ENCODE results near the gene MEIS2.

Gene MEIS2

GRCh38 chr15:36965570-36966342, 134.6 kb downstream of the MEIS2 start:
- no peak overlapping the region for H3K4me3 Mint-ChIP-seq
- H3K4me1 Mint-ChIP-seq (ENCODE audit: low read depth): no peaks in the 10 kb centered on the region
- intact Hi-C loops (cut with micrococcal nuclease): no loop called here
- no peaks in the 10 kb centered on the region for H3K27me3 Mint-ChIP-seq
- peaks cover 7% of the 10 kb centered on the region for H3K9me3 Mint-ChIP-seq
- H3K36me3 Mint-ChIP-seq (ENCODE audit: low read depth): no peaks in the 10 kb centered on the region
- H3K27ac Mint-ChIP-seq: no peak overlapping the region

GRCh38 chr15:36964626-36965025, 135.7 kb downstream of the MEIS2 start:
- intact Hi-C loops (cut with micrococcal nuclease): no loop called here
- Mint-ChIP-seq H3K4me1 (ENCODE audit: low read depth) (no peaks in the 10 kb centered on the region), H3K27me3 (no peaks in the 10 kb centered on the region), H3K4me3 (no peak overlapping the region), H3K9me3 (peaks cover under 1% of the 10 kb centered on the region), H3K36me3 (ENCODE audit: low read depth) (no peaks in the 10 kb centered on the region), H3K27ac (no peak overlapping the region)

GRCh38 chr15:36961956-36962355, 138.4 kb downstream of the MEIS2 start:
- Mint-ChIP-seq H3K4me1 (ENCODE audit: low read depth) (no peaks in the 10 kb centered on the region), H3K4me3 (no peak overlapping the region), H3K9me3 (peaks cover 8% of the 10 kb centered on the region), H3K27ac (no peak overlapping the region), H3K36me3 (ENCODE audit: low read depth) (no peaks in the 10 kb centered on the region), H3K27me3 (no peaks in the 10 kb centered on the region)
- intact Hi-C loops (cut with micrococcal nuclease): no loop called here

GRCh38 chr15:36960947-36961227, 139.5 kb downstream of the MEIS2 start:
- Mint-ChIP-seq H3K4me3 (no peak overlapping the region), H3K36me3 (ENCODE audit: low read depth) (no peaks in the 10 kb centered on the region), H3K27me3 (no peaks in the 10 kb centered on the region), H3K9me3 (peaks cover 8% of the 10 kb centered on the region), H3K4me1 (ENCODE audit: low read depth) (no peaks in the 10 kb centered on the region), H3K27ac (no peak overlapping the region)
- intact Hi-C loops (cut with micrococcal nuclease): no loop called here

GRCh38 chr15:36960179-36960946, 140.0 kb downstream of the MEIS2 start:
- no peaks in the 10 kb centered on the region for H3K27me3 Mint-ChIP-seq
- H3K4me1 Mint-ChIP-seq (ENCODE audit: low read depth): no peaks in the 10 kb centered on the region
- no peaks in the 10 kb centered on the region for H3K36me3 Mint-ChIP-seq (ENCODE audit: low read depth)
- no peak overlapping the region for H3K4me3 Mint-ChIP-seq
- intact Hi-C loops (cut with micrococcal nuclease): no loop called here
- peaks cover 8% of the 10 kb centered on the region for H3K9me3 Mint-ChIP-seq
- no peak overlapping the region for H3K27ac Mint-ChIP-seq

- no peak overlapping the region for H3K27ac Mint-ChIP-seq
- peaks cover 8% of the 10 kb centered on the region for H3K9me3 Mint-ChIP-seq
- no peaks in the 10 kb centered on the region for H3K27me3 Mint-ChIP-seq
- H3K36me3 Mint-ChIP-seq (ENCODE audit: low read depth): no peaks in the 10 kb centered on the region
- H3K4me3 Mint-ChIP-seq: no peak overlapping the region
- intact Hi-C loops (cut with micrococcal nuclease): no loop called here
- H3K4me1 Mint-ChIP-seq (ENCODE audit: low read depth): no peaks in the 10 kb centered on the region
Observed at GRCh38 chr15:36959746-36960145, 140.6 kb downstream of the MEIS2 start.

- Mint-ChIP-seq H3K27ac (no peak overlapping the region), H3K4me1 (ENCODE audit: low read depth) (no peaks in the 10 kb centered on the region), H3K4me3 (no peak overlapping the region), H3K27me3 (no peaks in the 10 kb centered on the region), H3K9me3 (peaks cover 8% of the 10 kb centered on the region), H3K36me3 (ENCODE audit: low read depth) (no peaks in the 10 kb centered on the region)
- intact Hi-C loops (cut with micrococcal nuclease): no loop called here
Observed at GRCh38 chr15:36958606-36959005, 141.7 kb downstream of the MEIS2 start.

GRCh38 chr15:36954486-36954885, 145.9 kb downstream of the MEIS2 start:
- intact Hi-C loops (cut with micrococcal nuclease): no loop called here
- H3K9me3 Mint-ChIP-seq: peaks cover 6% of the 10 kb centered on the region
- H3K36me3 Mint-ChIP-seq (ENCODE audit: low read depth): no peaks in the 10 kb centered on the region
- no peak overlapping the region for H3K27ac Mint-ChIP-seq
- no peaks in the 10 kb centered on the region for H3K27me3 Mint-ChIP-seq
- no peak overlapping the region for H3K4me3 Mint-ChIP-seq
- no peaks in the 10 kb centered on the region for H3K4me1 Mint-ChIP-seq (ENCODE audit: low read depth)

GRCh38 chr15:36953346-36953745, 147.0 kb downstream of the MEIS2 start:
- Mint-ChIP-seq H3K9me3 (no peaks in the 10 kb centered on the region), H3K4me3 (no peak overlapping the region), H3K36me3 (ENCODE audit: low read depth) (no peaks in the 10 kb centered on the region), H3K27me3 (no peaks in the 10 kb centered on the region), H3K4me1 (ENCODE audit: low read depth) (no peaks in the 10 kb centered on the region), H3K27ac (no peak overlapping the region)
- intact Hi-C loops (cut with micrococcal nuclease): no loop called here

- no peak overlapping the region for H3K27ac Mint-ChIP-seq
- no peaks in the 10 kb centered on the region for H3K9me3 Mint-ChIP-seq
- no peaks in the 10 kb centered on the region for H3K27me3 Mint-ChIP-seq
- no peaks in the 10 kb centered on the region for H3K4me1 Mint-ChIP-seq (ENCODE audit: low read depth)
- H3K4me3 Mint-ChIP-seq: no peak overlapping the region
- intact Hi-C loops (cut with micrococcal nuclease): no loop called here
- H3K36me3 Mint-ChIP-seq (ENCODE audit: low read depth): no peaks in the 10 kb centered on the region
Observed at GRCh38 chr15:36951731-36952247, 148.6 kb downstream of the MEIS2 start.

- Mint-ChIP-seq H3K27me3 (no peaks in the 10 kb centered on the region), H3K36me3 (ENCODE audit: low read depth) (no peaks in the 10 kb centered on the region), H3K4me1 (ENCODE audit: low read depth) (no peaks in the 10 kb centered on the region), H3K9me3 (no peaks in the 10 kb centered on the region), H3K27ac (no peak overlapping the region), H3K4me3 (no peak overlapping the region)
- intact Hi-C loops (cut with micrococcal nuclease): no loop called here
Observed at GRCh38 chr15:36950371-36950770, 150.0 kb downstream of the MEIS2 start.

GRCh38 chr15:36948982-36949381, 151.4 kb downstream of the MEIS2 start:
- intact Hi-C loops (cut with micrococcal nuclease): no loop called here
- H3K9me3 Mint-ChIP-seq: no peaks in the 10 kb centered on the region
- H3K4me1 Mint-ChIP-seq (ENCODE audit: low read depth): no peaks in the 10 kb centered on the region
- no peak overlapping the region for H3K4me3 Mint-ChIP-seq
- no peaks in the 10 kb centered on the region for H3K27me3 Mint-ChIP-seq
- H3K27ac Mint-ChIP-seq: no peak overlapping the region
- H3K36me3 Mint-ChIP-seq (ENCODE audit: low read depth): no peaks in the 10 kb centered on the region

- Mint-ChIP-seq H3K27ac (no peak overlapping the region), H3K9me3 (no peaks in the 10 kb centered on the region), H3K27me3 (no peaks in the 10 kb centered on the region), H3K4me1 (ENCODE audit: low read depth) (no peaks in the 10 kb centered on the region), H3K4me3 (no peak overlapping the region), H3K36me3 (ENCODE audit: low read depth) (no peaks in the 10 kb centered on the region)
- intact Hi-C loops (cut with micrococcal nuclease): no loop called here
Observed at GRCh38 chr15:36947035-36947719, 153.2 kb downstream of the MEIS2 start.

- Mint-ChIP-seq H3K4me3 (no peak overlapping the region), H3K27me3 (no peaks in the 10 kb centered on the region), H3K36me3 (ENCODE audit: low read depth) (no peaks in the 10 kb centered on the region), H3K9me3 (no peaks in the 10 kb centered on the region), H3K4me1 (ENCODE audit: low read depth) (no peaks in the 10 kb centered on the region), H3K27ac (no peak overlapping the region)
- intact Hi-C loops (cut with micrococcal nuclease): no loop called here
Observed at GRCh38 chr15:36944442-36944841, 155.9 kb downstream of the MEIS2 start.

Data from dendritic cell treated with granulocyte-macrophage colony-stimulating factor and Interleukin-4, amounts not matched to agents 40 ng/mL and 50 ng/mL, for 4 days (primary cell).